K562 (cell line): ENCODE measurements around the gene VLDLR. TPM values are rescaled to one million over a fixed set of nuclear protein-coding genes. Genes with fewer than 3 reads are reported as not detected.

ENCODE experiments used
- ATAC-seq: fragments of 200-7000 bp; cut with Tn5 transposase; 3 replicates; pipeline ENCODE4 v1.9.1; 2020; ENCODE audit warnings: moderate library complexity
- BruUV-seq: library from RNA; stranded (reverse); fragments of 400-500 nt; replicated peaks from 2 replicates; lab custom pipeline; 2021; lab: Mats Ljungman, UMichigan
- CTCF ChIA-PET: fragments of 300-600 bp; formaldehyde crosslinking; extraction: SDS; loops from one replicate; lab custom pipeline; 2021; ENCODE audit warnings: low intra/inter-chr PET ratio; lab: Yijun Ruan, JAX
- POLR2A ChIA-PET: fragments of 300-600, 350-650 bp; sonication (Branson Sonifier 250); formaldehyde crosslinking; extraction: SDS; loops from one replicate; lab custom pipeline; 2021; ENCODE audit warnings: antibody characterized with exemption, inconsistent platforms; lab: Yijun Ruan, JAX
- DNase-seq, 4 experiments: peaks; one replicate each; pipeline versions ENCODE4 v3.0.0 to v3.0.0-alpha.2; 2011 to 2018; ENCODE audit warnings: low spot score in 3 of 4, mixed read lengths in 3 of 4; ENCODE audit errors: extremely low read depth in 1 of 4
- FAIRE-seq: peaks from 2 replicates; lab custom pipeline; 2011; peaks lifted over from hg19 to GRCh38; lab: Jason Lieb, UNC
- H2AFZ ChIP-seq: 2 replicates; pipeline ENCODE4 v1.6.0; 2011; ENCODE audit warnings: low read depth, low read length, control low read depth, inconsistent platforms
- H3K27ac ChIP-seq: fragments of 200-600 bp; 3 replicates; pipeline ENCODE4 v1.8.0; 2011; ENCODE audit warnings: low read depth, mild to moderate bottlenecking, control low read depth, inconsistent platforms, low read length, moderate library complexity, mixed read lengths; ENCODE audit errors: extremely low read depth
- H3K27me3 ChIP-seq, 2 experiments: fragments of 300-600 bp in 1 of 2; 2 replicates in 1 of 2; 3 replicates in 1 of 2; pipeline versions ENCODE4 v1.6.0 to v1.8.0; 2011; ENCODE audit warnings: inconsistent platforms in 2 of 2, low read length in 2 of 2, mild to moderate bottlenecking in 1 of 2, mixed read lengths in 1 of 2, moderate library complexity in 1 of 2; ENCODE audit not compliant: control insufficient read depth in 2 of 2, insufficient read depth in 2 of 2
- H3K36me3 ChIP-seq: fragments of 300-600 bp; 3 replicates; pipeline ENCODE4 v1.8.0; 2011; ENCODE audit warnings: mild to moderate bottlenecking, low read length, inconsistent platforms; ENCODE audit not compliant: control insufficient read depth, insufficient read depth
- H3K4me1 ChIP-seq, 2 experiments: fragments of 200-600 bp in 1 of 2; replicated peaks in 1 of 2; 2 replicates in 1 of 2; 3 replicates in 1 of 2; pipeline versions ENCODE4 v1.5.1 to v1.8.0; 2011; ENCODE audit warnings: inconsistent platforms in 2 of 2, low read length in 2 of 2, mild to moderate bottlenecking in 1 of 2, mixed read lengths in 1 of 2, moderate library complexity in 1 of 2; ENCODE audit not compliant: control insufficient read depth in 2 of 2, insufficient read depth in 2 of 2
- H3K4me2 ChIP-seq: 2 replicates; pipeline ENCODE4 v1.6.1; 2011; ENCODE audit warnings: low read length, control low read depth, inconsistent platforms, mixed read lengths; ENCODE audit not compliant: insufficient read depth
- H3K4me3 ChIP-seq: fragments of 200-600 bp; sonication (generic), shearing (Covaris generic); 2 replicates; pipeline ENCODE4 v1.5.1; 2016; ENCODE audit warnings: control low read depth, inconsistent platforms
- H3K79me2 ChIP-seq: fragments of 200-600 bp; 3 replicates; pipeline ENCODE4 v1.8.0; 2011; ENCODE audit warnings: low read length, inconsistent platforms; ENCODE audit not compliant: control insufficient read depth, insufficient read depth
- H3K9ac ChIP-seq, 2 experiments: 2 replicates each; pipeline versions ENCODE4 v1.6.0 to v1.6.1; 2011; ENCODE audit warnings: low read depth in 2 of 2, low read length in 2 of 2, control low read depth in 1 of 2, inconsistent platforms in 1 of 2, mild to moderate bottlenecking in 1 of 2, mixed read lengths in 1 of 2; ENCODE audit not compliant: insufficient read depth in 1 of 2
- H3K9me1 ChIP-seq: one replicate; pipeline ENCODE4 v1.6.0; 2011; ENCODE audit warnings: inconsistent platforms, mild to moderate bottlenecking, low read length, moderate library complexity; ENCODE audit not compliant: control insufficient read depth, insufficient read depth
- H3K9me3 ChIP-seq: replicated peaks from 2 replicates; pipeline ENCODE4 v1.5.1; 2011; ENCODE audit warnings: low read depth, low read length, inconsistent platforms; ENCODE audit not compliant: control insufficient read depth, insufficient read depth
- H4K20me1 ChIP-seq: replicated peaks from 2 replicates; pipeline ENCODE4 v1.6.1; 2011; ENCODE audit warnings: low read length, inconsistent platforms, mixed read lengths; ENCODE audit not compliant: control insufficient read depth, insufficient read depth
- BCL6 ChIP-seq: fragments of 250-450 bp; sonication (Bioruptor Pico); IDR thresholded peaks from 2 replicates; pipeline ENCODE4 v1.4.0; 2020
- COPS2 ChIP-seq: fragments of 450-650 bp; conservative IDR thresholded peaks from 2 replicates; pipeline ENCODE4 v1.6.1; 2016; ENCODE audit warnings: mild to moderate bottlenecking, moderate library complexity
- CREB1 ChIP-seq, 2 experiments: sonication (generic) in 1 of 2; formaldehyde crosslinking in 1 of 2; IDR thresholded peaks; 2 replicates each; pipeline versions ENCODE4 v1.6.1 to v1.8.0; 2012 to 2022; ENCODE audit warnings: inconsistent platforms in 1 of 2, mild to moderate bottlenecking in 1 of 2, missing genetic modification reagents in 1 of 2, moderate library complexity in 1 of 2
- CREM ChIP-seq: IDR thresholded peaks from 2 replicates; pipeline ENCODE4 v1.6.1; 2014; ENCODE audit warnings: antibody characterized with exemption, low read depth
- ELF1 ChIP-seq: fragments of 200-800 bp; sonication (Bioruptor generic); IDR thresholded peaks from 2 replicates; pipeline ENCODE4 v1.6.1; 2016; ENCODE audit warnings: missing genetic modification characterization, missing compliant biosample characterization
- FUS ChIP-seq: fragments of 200-400 bp; formaldehyde crosslinking; optimal IDR thresholded peaks from 2 replicates; pipeline ENCODE3; 2017; ENCODE audit warnings: low read depth, low read length
- HMBOX1 ChIP-seq: sonication (generic); IDR thresholded peaks from 2 replicates; pipeline ENCODE4 v1.6.1; 2016
- MLLT1 ChIP-seq, 2 experiments: fragments of 450-650 bp; IDR thresholded peaks; 2 replicates each; pipeline ENCODE4 v1.6.1; 2016
- MTA2 ChIP-seq: fragments of 450-650 bp; IDR thresholded peaks from 2 replicates; pipeline ENCODE4 v1.6.1; 2016; ENCODE audit warnings: low read depth
- NFE2L1 ChIP-seq: fragments of 450-650 bp; IDR thresholded peaks from 2 replicates; pipeline ENCODE4 v1.6.1; 2016; ENCODE audit warnings: missing genetic modification characterization, low read depth, mild to moderate bottlenecking, missing compliant biosample characterization, moderate library complexity, borderline replicate concordance
- RBM34 ChIP-seq: fragments of 200-400 bp; formaldehyde crosslinking; IDR thresholded peaks from 2 replicates; pipeline ENCODE4 v1.6.1; 2018; ENCODE audit warnings: low read length, borderline replicate concordance; ENCODE audit not compliant: insufficient read depth
- RFX5 ChIP-seq: IDR thresholded peaks from 2 replicates; pipeline ENCODE4 v1.6.1; 2011; ENCODE audit warnings: low read depth, mild to moderate bottlenecking, improper control_type of control experiment, low read length
- SMAD2 ChIP-seq: fragments of 150-350 bp; IDR thresholded peaks from 2 replicates; pipeline ENCODE4 v1.6.1; 2014; ENCODE audit warnings: low read depth, mild to moderate bottlenecking, low read length
- STAT6 ChIP-seq: sonication (generic); formaldehyde crosslinking; IDR thresholded peaks from 2 replicates; pipeline ENCODE4 v1.8.1; 2023; ENCODE audit warnings: mild to moderate bottlenecking, missing genetic modification reagents
- TAF15 ChIP-seq: fragments of 200-400 bp; formaldehyde crosslinking; IDR thresholded peaks from 2 replicates; pipeline ENCODE4 v1.6.1; 2017; ENCODE audit warnings: mild to moderate bottlenecking, low read depth, low read length, moderate library complexity
- ZC3H8 ChIP-seq: fragments of 450-650 bp; IDR thresholded peaks from 2 replicates; pipeline ENCODE4 v1.6.1; 2017
- ZNF12 ChIP-seq: sonication (generic); formaldehyde crosslinking; IDR thresholded peaks from 2 replicates; pipeline ENCODE4 v1.4.0; 2020; ENCODE audit warnings: mild to moderate bottlenecking, missing genetic modification reagents
- ZNF224 ChIP-seq: sonication (generic); formaldehyde crosslinking; IDR thresholded peaks from 2 replicates; pipeline ENCODE4 v1.8.0; 2022; ENCODE audit warnings: mild to moderate bottlenecking, missing genetic modification reagents
- ZNF263 ChIP-seq: sonication (generic); formaldehyde crosslinking; IDR thresholded peaks from 2 replicates; pipeline ENCODE4 v1.8.0; 2022; ENCODE audit warnings: mild to moderate bottlenecking, missing genetic modification reagents, borderline replicate concordance
- WGBS: fragments of 100-300 bp; shearing (Covaris generic); methylation state at CpG from one replicate; pipeline ENCODE4 v1.1.6; 2016; ENCODE audit warnings: low coverage, mixed read lengths; ENCODE audit not compliant: insufficient coverage; ENCODE audit errors: missing lambda C conversion rate; 5-methylcytosine and 5-hydroxymethylcytosine counted together
- in situ Hi-C: fragments of 300-500 bp; cut with MboI; formaldehyde crosslinking; loops from 4 replicates; pipeline ENCODE4 v1.15.0; 2018; ENCODE audit warnings: inconsistent platforms, mixed read lengths
- intact Hi-C: fragments of 100-400 bp; cut with micrococcal nuclease; formaldehyde crosslinking; loops from 2 replicates; pipeline ENCODE4 v1.14.2; 2022
- polyA plus RNA-seq, 8 experiments: library from polyadenylated mRNA; depleted of rRNA in 4 of 8; stranded (reverse) in 5 of 8; unstranded in 3 of 8; fragments of >200 nt; fragmentation: Nextera tagmentation in 2 of 8; fragmentation: Illumina TruSeq in 1 of 8; extraction: Ambion mirVana in 2 of 8; extraction: Trizol in 1 of 8; gene quantifications; 2 replicates each; pipeline versions ENCODE4 v1.2.1 to v1.2.3, GENCODE V29; 2011 to 2014; ENCODE audit warnings: inconsistent platforms in 1 of 8, missing spikeins in 1 of 8
- total RNA-seq, 7 experiments: library from RNA; depleted of rRNA in 6 of 7; stranded (reverse); fragments of >200 nt in 6 of 7; fragmentation: Illumina TruSeq in 2 of 7; extraction: Trizol in 2 of 7; gene quantifications; 2 replicates each; pipeline versions ENCODE4 v1.2.1 to v1.2.3, GENCODE V29; 2011 to 2021; ENCODE audit warnings: low replicate concordance in 1 of 7

The VLDLR gene
- total and polyA plus RNA-seq, 9 of the 15 experiments (the other 6 are each of a cell fraction or from before 2014, with no cell fraction given): 0.03 to 0.58 (median 0.08) TPM

- Histone ChIP-seq H3K4me3 (no peak overlapping the region), H3K9ac (no peak overlapping the region), H4K20me1 (no peaks in the 10 kb centered on the region), H3K79me2 (no peaks in the 10 kb centered on the region), H2AFZ (no peak overlapping the region), H3K9me1 (no peaks in the 10 kb centered on the region), H3K4me2 (no peak overlapping the region), H3K9me3 (no peaks in the 10 kb centered on the region), H3K4me1 (no peaks in the 10 kb centered on the region), H3K27me3 (no peaks in the 10 kb centered on the region), H3K36me3 (no peaks in the 10 kb centered on the region), H3K27ac (no peak overlapping the region)
- FAIRE-seq (no peak), ATAC-seq (no peak), DNase-seq (no peak)
- CTCF ChIA-PET: no interaction called here
- in situ Hi-C loops: no loop called here
- POLR2A ChIA-PET: no interaction called here
- BruUV-seq: no TSS peak
- WGBS: 0% methylated on average over 1 of the region's 1 CpG
- intact Hi-C loops: no loop called here
- TF ChIP-seq MTA2 (no peak), STAT6 (CRISPR knock-in tag) (no peak), ZNF263 (no peak), COPS2 (no peak), CREB1 (IDR thresholded peaks at IDR 0.05) (no peak), CREB1 (CRISPR knock-in tag; IDR thresholded peaks at IDR 0.05) (no peak), ZNF12 (CRISPR knock-in tag) (no peak), RFX5 (no peak), NFE2L1 (no peak), RBM34 (no peak), FUS (no peak), SMAD2 (no peak), ZC3H8 (no peak), ZNF224 (no peak), MLLT1 (IDR thresholded peaks at IDR 0.05) (no peak), HMBOX1 (no peak), BCL6 (no peak), TAF15 (no peak), CREM (no peak), ELF1 (tag) (no peak)
Measured at GRCh38 chr9:2675834-2676233, 54.2 kb downstream of the VLDLR start.
